ENCODE measurements around the gene P3H4.

GRCh38 chr17:41835214-41835799 lies 23.6 kb upstream of the P3H4 start:
- TF ChIP-seq FOXM1 (IDR thresholded peaks at IDR 0.05; ENCODE audit: low read depth, low read length), result no peak
- no peak for TF ChIP-seq EP300 (IDR thresholded peaks at IDR 0.05; ENCODE audit: borderline replicate concordance in 1 of 2, control insufficient read depth in 1 of 2, low read depth in 2 of 2, low read length in 2 of 2)
- TF ChIP-seq CTCF (IDR thresholded peaks at IDR 0.05 in 2 of 3, conservative IDR thresholded peaks at IDR 0.05 in 1 of 3; ENCODE audit: control insufficient read depth in 2 of 3, extremely low read depth in 1 of 3, insufficient read depth in 1 of 3, low read depth in 3 of 3, low read length in 3 of 3), result no peak
- no peak for TF ChIP-seq POLR2A (IDR thresholded peaks at IDR 0.05; ENCODE audit: low read depth, low read length)
- no peak for TF ChIP-seq TCF3 (IDR thresholded peaks at IDR 0.05; ENCODE audit: borderline replicate concordance, insufficient read depth, low read depth, low read length)
- TF ChIP-seq POLR2AphosphoS5 (IDR thresholded peaks at IDR 0.05; ENCODE audit: low read length), result no peak
- TF ChIP-seq CBX3 (IDR thresholded peaks at IDR 0.05; ENCODE audit: borderline replicate concordance, low read depth), result no peak
- peak; percentile 50 to 67; a peak in 3 of 4 replicates for TF ChIP-seq SRF (IDR thresholded peaks at IDR 0.05; ENCODE audit: low read depth in 2 of 2, low read length in 2 of 2)
- TF ChIP-seq USF2 (IDR thresholded peaks at IDR 0.05; ENCODE audit: borderline replicate concordance, low read depth, low read length), result no peak
- TF ChIP-seq NFYB (IDR thresholded peaks at IDR 0.05; ENCODE audit: insufficient read depth, low read depth, low read length), result 0 out of 2 replicates have a peak, but pooled peaks have one; percentile 30
- no peak for TF ChIP-seq HDGF (IDR thresholded peaks at IDR 0.05)

All from GM12878 (cell line).